ENCODE results near the gene TMEM175.

Gene TMEM175

GRCh38 chr4:907691-908425 is 24.4 kb upstream of the TMEM175 start:
- TF ChIP-seq CTCF (IDR thresholded peaks at IDR 0.05), result no peak

GRCh38 chr4:909131-909571 is 23.1 kb upstream of the TMEM175 start:
- no peak for TF ChIP-seq CTCF (IDR thresholded peaks at IDR 0.05)

GRCh38 chr4:909821-910220 is 22.4 kb upstream of the TMEM175 start:
- TF ChIP-seq CTCF (IDR thresholded peaks at IDR 0.05), result no peak

- no peak for TF ChIP-seq CTCF (IDR thresholded peaks at IDR 0.05)
Measured at GRCh38 chr4:910366-911091, 21.7 kb upstream of the TMEM175 start.

GRCh38 chr4:911221-911751 is 21.0 kb upstream of the TMEM175 start:
- no peak for TF ChIP-seq CTCF (IDR thresholded peaks at IDR 0.05)

GRCh38 chr4:911871-912490 is 20.3 kb upstream of the TMEM175 start:
- TF ChIP-seq CTCF (IDR thresholded peaks at IDR 0.05), result no peak

- no peak for TF ChIP-seq CTCF (IDR thresholded peaks at IDR 0.05)
Measured at GRCh38 chr4:912548-913279, 19.5 kb upstream of the TMEM175 start.
